NCI-H2081 treated with DMSO at 0.1 percent for 48 hours (cell line): ENCODE results near the gene KRTAP22-1.

Source experiments
- DNase-seq: peaks from one replicate; lab custom pipeline; 2025; lab: John Stamatoyannopoulos, UW

The KRTAP22-1 gene

DNA sequence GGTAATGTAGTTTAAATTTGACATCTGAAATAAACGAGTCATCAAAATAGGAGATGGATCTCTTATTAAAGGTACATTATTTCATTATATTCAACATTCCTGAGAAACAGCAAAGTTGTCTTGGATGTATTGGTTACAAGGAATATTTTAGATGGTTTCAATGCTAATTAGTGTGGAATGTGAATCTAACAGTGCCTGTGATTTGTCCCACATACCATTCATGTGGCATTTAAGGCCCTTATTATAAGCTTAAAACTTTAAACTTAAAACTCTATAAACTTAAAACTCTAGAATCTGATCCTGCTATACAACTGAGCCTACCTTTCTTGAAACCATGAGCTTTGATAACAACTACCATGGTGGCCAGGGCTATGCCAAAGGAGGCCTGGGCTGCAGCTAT, at the start of gene KRTAP22-1:
Gene KRTAP22-1 (plus strand): TSS at position 301 of the 400 bp plus-strand sequence.
- DNase-seq = no peak

- DNase-seq = no peak
Observed at GRCh38 chr21:30552782-30553181, 48.1 kb upstream of the KRTAP22-1 start.

- no peak for DNase-seq
Observed at GRCh38 chr21:30555095-30555494, 45.8 kb upstream of the KRTAP22-1 start.

DNA sequence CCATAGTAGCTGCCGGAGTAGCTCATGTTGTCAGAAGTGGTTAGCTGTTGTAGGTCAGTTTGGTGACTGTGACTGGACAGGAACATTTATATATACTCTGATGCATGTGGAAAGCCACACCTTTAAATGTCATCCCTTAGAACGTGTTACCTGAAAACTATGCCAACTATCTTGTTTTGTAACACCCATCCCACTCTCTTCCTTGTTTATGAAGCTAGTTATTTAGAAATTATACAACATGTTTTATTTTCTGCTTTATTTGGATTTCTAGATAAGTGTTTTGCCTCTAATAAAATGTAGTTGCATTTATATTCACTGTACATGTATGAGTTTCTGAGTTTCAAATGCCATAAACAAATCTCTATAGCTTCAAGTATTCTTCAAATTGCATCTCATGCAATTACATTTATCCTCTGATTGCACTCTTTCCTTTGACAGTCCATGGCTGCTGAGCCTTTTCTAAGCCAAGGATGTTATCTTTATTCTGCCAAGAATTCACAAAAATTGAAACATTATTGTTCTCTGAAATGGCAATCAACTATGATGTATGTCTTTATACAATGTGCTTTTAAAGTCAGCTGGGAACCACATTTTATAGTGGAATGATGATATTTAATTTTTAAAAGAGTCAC, 39.5 kb upstream of the KRTAP22-1 start, which contains the start of gene KRTAP19-7:
Gene KRTAP19-7 (minus strand): TSS at position 51 of the 632 bp plus-strand sequence. CDS start 25 bp downstream, at position 26.
- DNase-seq = no peak

DNA sequence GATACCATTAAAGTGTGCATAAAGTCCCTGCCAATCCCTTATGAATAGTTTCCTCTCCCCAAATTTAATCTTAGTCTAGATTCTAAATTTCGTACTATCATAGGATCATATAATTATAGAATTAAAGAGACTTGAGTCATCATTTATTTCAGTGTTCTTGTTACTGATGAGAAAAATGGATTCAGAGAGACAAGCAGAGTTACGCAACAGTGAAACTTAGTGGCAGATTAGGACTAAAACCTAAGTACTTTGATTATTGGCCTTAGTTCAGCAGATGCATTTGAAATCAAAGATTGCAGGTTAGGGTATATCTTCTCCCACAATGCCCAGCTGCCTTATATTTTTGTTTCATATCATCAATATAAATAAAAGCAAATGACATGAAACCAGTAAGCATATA, 38.9 kb upstream of the KRTAP22-1 start:
- no peak for DNase-seq

- DNase-seq = no peak
Observed at GRCh38 chr21:30563072-30563471, 37.8 kb upstream of the KRTAP22-1 start.

GRCh38 chr21:30563630-30564029, 37.3 kb upstream of the KRTAP22-1 start:
- DNase-seq = no peak

- no peak for DNase-seq
Observed at GRCh38 chr21:30567617-30568016, 33.3 kb upstream of the KRTAP22-1 start.

- no peak for DNase-seq
Observed at GRCh38 chr21:30577766-30578165, 23.1 kb upstream of the KRTAP22-1 start.

DNA sequence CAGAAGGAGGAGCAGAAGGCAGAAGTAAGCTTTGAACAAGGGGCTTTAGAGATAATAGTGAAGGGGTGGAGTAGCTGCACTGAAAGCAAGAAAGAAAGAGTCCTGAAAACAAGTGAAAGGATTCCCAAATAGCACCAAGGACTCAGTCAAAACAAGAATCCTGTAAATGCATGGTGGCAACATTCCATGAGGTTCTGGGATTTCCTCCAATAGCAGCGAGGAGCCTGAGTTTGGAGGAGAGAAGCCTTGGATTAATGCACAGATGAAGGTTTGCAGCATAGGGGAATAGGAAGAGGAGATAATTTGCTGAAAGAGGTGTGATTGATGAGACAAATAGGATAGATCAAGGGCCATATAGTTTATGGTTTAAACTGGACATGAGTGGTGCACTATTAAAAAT, 21.5 kb upstream of the KRTAP22-1 start:
- no peak for DNase-seq

DNA sequence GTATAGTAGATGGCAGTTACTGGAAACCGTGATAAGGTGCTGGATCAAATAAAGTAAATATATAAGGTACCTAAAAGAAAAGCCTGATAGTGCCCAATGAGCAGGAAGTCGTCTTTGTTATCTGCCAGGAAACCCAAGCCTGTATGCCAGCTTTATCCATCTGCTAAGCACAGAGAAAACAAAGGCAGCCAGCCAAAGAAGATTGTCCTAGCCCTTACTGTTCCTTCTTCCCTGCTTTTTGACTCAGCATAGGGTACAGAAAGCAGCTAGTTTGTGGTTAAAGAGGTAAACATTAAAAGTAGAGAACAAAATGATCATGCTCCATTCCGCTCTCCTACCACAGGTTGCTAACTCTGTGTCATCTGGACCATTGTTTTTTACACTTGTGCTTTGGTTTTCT, 20.8 kb upstream of the KRTAP22-1 start:
- no peak for DNase-seq

- DNase-seq = no peak
Observed at GRCh38 chr21:30582870-30583269, 18.0 kb upstream of the KRTAP22-1 start.

DNA sequence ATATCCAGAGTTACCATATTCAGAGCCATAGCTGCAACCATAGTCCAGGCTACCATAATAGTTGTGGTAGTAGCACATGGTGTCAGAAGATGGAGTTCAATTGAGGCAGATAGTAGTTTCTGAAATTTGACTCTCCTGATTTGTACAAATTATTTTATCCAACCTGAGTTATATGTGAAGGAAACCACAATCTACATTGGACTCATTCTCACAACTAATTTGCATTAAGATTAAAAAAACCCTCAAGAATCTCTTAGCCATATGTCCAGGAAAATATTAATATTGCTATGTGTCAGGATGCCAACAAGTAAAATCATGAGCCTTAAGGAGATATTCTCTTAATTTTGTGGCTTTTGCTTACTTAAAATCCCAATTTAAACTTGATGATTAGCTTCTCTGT, 10.6 kb upstream of the KRTAP22-1 start, which contains the start of gene KRTAP22-2:
Gene KRTAP22-2 (minus strand): TSS at position 101 of the 400 bp plus-strand sequence.
- no peak for DNase-seq

DNA sequence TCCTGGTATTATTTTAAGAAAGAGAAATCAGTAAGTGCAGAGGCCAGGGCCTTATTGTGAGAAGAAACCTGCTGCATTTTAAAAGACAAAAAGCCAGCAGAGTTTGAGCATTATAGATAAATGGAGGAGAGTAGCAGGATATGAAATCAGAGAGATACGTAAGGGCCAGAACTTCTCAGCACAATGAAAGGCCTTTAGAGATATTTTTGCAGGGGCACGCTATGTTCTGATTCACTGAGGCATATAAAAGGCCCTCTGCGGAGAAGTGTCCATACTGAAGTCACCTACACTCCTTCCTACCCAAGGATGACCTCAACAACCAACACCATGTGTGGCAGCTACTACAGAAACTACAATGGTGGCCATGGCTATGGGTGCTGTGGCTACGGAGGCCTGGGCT, 8.7 kb upstream of the KRTAP22-1 start, which contains the start of gene KRTAP6-3:
Gene KRTAP6-3 (plus strand): TSS at position 301 of the 400 bp plus-strand sequence. CDS start 6 bp downstream, at position 307.
- DNase-seq = no peak

DNA sequence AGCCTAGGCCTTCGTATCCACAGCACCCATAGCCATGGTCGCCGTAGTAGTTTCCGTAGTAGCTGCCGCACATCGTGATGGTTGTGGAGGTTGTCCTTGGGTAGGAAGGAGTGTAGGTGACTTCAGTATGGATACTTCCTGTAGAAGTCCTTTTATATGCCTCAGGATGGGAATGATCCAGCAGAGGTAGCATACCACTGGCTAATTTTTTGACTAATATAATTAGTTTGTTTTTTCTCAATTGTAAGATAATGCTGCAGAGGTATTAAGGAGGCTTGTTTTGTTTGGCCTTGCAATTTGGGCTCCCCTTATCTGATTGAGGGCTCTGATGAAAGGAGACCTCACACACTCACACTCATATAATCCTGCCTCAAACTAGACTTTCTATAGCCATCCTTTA, 2.1 kb upstream of the KRTAP22-1 start, which contains the start of gene KRTAP6-2:
Gene KRTAP6-2 (minus strand): TSS at position 101 of the 400 bp plus-strand sequence. CDS start 28 bp downstream, at position 73.
- DNase-seq = no peak

DNA sequence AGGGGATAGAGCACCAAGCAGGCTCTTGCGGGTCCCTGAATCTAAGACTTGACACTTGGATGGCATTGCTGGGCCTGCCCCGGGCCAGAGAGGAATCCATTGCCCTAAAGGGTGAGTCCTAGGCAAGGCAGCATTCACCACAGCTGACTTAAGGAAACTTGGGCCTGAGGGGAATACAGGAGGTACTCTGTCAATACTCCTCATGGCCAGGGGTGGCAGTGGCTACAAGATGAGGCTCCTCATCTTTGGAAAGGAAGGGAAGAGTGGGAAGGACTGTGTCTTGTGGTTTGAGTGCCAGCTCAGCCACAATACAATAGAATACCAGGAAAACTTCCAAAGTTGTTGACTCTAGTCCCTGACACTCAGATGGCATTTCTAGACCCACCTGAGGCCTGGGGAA, 5.1 kb downstream of the KRTAP22-1 start:
- DNase-seq = no peak

DNA sequence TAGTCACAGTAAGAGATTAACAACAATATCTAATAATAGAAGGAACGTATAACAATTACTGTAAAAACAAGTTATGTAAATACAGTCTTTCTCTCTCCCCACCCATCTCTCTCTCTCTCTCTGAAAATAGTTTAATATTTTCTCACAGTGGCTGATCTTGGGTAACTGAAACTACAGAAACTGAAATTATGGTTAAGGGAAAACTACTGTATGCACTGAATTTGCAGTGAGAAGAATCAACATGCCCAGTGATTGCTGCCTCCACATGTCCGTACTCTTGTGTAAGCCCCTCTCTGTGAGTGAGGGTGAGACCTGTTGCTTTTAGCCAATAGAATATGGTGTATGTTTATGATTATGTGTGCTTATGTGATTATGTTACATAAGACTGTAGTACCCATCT, 11.2 kb downstream of the KRTAP22-1 start:
- no peak for DNase-seq

GRCh38 chr21:30613836-30614235, 12.9 kb downstream of the KRTAP22-1 start, which contains the start of gene KRTAP6-1:
Gene KRTAP6-1 (minus strand): TSS chr21:30613930. CDS start chr21:30613904, 26 bp downstream.
- DNase-seq = no peak

GRCh38 chr21:30615199-30615598, 14.3 kb downstream of the KRTAP22-1 start:
- no peak for DNase-seq

GRCh38 chr21:30616125-30616524, 15.2 kb downstream of the KRTAP22-1 start, which contains the start of gene KRTAP20-1:
Gene KRTAP20-1 (plus strand): TSS chr21:30616425. CDS start chr21:30616455, 30 bp downstream.
- DNase-seq = no peak

GRCh38 chr21:30620080-30620479, 19.2 kb downstream of the KRTAP22-1 start:
- no peak for DNase-seq

DNA sequence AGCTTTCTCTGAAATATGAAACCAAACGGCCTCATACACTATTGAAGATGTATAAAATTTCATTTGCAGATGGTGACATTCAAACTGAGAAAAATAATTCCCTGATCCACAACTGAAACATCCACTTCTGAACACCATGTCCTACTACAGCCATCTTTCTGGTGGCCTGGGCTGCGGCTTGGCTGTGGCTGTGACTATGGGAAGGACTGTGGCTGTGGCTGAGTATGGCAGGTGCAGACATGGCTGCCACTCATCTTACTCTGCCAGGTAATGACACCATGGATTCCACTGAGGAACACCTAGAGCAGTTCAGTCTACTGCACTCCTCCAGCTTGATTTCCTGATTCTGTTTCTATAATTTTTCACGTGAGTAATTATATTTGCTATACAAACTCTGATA, 19.6 kb downstream of the KRTAP22-1 start, which contains the start of gene KRTAP20-4:
Gene KRTAP20-4 (plus strand): TSS at position 106 of the 400 bp plus-strand sequence.
- DNase-seq = no peak

GRCh38 chr21:30623362-30623761, 22.5 kb downstream of the KRTAP22-1 start:
- DNase-seq = no peak
